Nucleus accumbens (tissue), 56 donors: ENCODE measurements around the gene MS4A15.
"Not testable (repeated sequence)": the region's sequence is repeated elsewhere in the genome, so short reads cannot be mapped to it uniquely, and the experiment has no call there.

Experiments used
- DNase-seq, 56 donors: peaks; one replicate each; lab custom pipeline; 2025; lab: John Stamatoyannopoulos, UW

MS4A15 gene

DNA sequence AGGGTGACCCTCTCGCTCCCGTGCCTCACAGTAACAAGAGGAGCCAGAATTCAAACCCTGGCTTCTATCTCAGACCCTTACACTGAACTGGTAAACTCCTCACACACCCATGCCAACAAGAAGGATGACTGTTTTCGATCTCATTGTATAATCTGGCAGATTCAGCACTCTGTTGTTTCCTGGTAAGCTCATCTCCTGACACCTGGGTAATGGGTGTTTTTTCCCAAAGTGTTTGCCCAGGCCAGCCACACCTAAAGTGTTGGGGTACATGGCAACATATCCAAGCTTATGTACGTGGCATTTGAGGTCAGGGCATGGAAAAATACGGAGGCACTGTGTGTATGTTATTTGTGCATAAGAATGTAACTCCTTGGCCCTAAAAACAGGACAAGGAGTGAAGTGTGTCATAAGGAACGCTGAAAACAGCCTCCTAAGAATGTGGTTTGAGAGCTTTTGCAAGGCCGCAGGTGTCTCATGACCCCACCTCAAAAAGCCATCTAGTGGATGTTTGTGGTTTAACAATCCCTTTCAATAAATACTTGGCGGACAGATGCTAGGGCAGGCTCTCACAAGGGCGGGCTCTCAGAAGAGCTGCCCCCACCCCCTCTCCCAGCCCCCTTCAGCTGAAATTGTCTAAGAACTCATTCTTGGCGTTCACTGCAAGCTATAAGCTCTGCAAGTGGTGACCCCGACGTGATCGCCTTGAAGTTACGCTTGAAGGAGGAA, at the start of gene MS4A15:
MS4A15 (plus strand) TSS at position 561 of the 726 bp plus-strand sequence. CDS start 6,867 bp downstream, outside the sequence.
- no peak for DNase-seq

DNA sequence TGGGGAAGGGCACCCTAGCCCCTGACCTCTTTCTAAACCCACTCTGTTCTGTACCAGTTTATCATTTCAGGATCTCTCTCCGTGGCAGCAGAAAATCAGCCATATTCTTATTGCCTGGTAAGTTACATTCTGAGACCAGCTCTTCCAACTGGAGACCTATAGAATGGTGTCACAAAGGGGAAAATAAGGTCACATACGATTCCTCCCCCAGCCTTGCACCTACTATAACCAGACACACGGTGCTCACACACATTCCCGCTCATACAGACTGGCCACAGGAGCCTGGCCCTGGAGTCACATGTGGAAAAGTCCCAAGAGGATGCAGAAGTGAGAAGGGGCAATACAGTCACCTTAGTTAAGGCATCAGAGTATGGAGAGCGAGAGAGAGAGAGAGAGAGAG, 49.7 kb upstream of the MS4A15 start:
- no peak for DNase-seq

DNA sequence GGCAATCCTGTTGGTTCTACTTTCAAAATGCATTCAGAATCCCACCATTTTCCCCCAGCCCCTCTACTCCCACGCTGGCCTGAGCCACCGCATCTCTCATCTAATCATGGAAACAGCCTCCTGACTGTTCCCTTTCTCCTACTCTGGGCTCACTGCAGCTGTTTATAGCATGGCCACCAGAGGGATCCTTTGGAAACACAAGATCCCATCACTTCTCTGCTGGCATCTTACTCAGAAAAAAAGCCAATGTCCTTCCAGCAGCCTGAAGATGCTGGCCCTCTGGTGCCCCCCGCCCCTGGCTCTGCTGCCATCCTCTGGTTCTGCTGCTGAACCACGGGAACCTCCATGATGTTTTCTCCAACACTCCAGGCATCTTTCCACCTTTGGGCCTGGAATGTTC, 46.2 kb upstream of the MS4A15 start:
- DNase-seq: no peak

DNA sequence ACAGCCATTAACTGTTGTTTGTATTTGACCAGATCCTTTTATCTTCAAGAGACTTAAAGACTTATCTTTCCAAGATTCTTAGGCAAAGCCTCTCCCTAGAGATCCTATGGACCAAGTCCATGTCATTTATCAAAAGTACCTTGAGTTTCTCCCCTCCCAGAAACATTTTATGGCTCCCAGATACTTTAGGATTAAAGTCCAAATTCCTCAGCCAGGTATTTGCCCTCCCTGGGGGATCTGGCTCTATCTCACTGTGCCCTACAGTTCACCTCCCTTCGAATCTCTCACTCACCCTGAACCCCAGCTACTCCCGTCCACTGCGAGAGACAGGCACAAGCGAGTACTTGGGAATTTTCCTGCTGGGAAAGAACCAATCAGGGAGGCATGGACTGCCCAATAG, 45.4 kb upstream of the MS4A15 start:
- no peak for DNase-seq

- not testable (repeated sequence) for DNase-seq
These were observed 43.2 kb upstream of the MS4A15 start for GRCh38 chr11:60713423-60713822.

- no peak for DNase-seq
These were observed 38.7 kb upstream of the MS4A15 start for GRCh38 chr11:60717956-60718355.

- no peak for DNase-seq
These were observed 37.9 kb upstream of the MS4A15 start for GRCh38 chr11:60718524-60719316.

- DNase-seq: no peak
These were observed 37.3 kb upstream of the MS4A15 start for GRCh38 chr11:60719391-60719790.

- no peak for DNase-seq
These were observed 36.2 kb upstream of the MS4A15 start for GRCh38 chr11:60720460-60720859.

- DNase-seq: no peak
These were observed 32.2 kb upstream of the MS4A15 start, which contains the start of gene MS4A18 for GRCh38 chr11:60724420-60724819. Gene MS4A18 (plus strand): TSS chr11:60724720.

GRCh38 chr11:60725592-60725991, 31.1 kb upstream of the MS4A15 start:
- DNase-seq: no peak

DNA sequence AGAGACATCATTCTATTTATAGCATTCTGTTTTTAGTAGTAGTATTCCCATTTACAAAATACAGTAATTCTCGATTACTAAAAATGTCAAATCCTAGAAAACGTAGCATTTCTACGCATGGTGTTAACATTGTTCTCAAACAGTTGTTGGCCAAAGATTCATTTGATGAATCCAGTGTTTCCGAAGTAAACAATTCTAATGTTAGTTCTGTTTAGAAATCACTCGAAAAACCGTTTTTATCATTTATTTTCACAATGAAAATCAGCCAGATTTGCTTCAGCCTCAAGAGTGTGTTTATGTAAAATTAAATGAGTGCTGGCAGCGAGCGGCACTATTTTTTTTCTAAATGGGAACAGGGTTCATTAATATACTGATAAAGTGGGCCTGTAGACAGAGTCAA, 25.1 kb upstream of the MS4A15 start:
- DNase-seq: no peak

DNA sequence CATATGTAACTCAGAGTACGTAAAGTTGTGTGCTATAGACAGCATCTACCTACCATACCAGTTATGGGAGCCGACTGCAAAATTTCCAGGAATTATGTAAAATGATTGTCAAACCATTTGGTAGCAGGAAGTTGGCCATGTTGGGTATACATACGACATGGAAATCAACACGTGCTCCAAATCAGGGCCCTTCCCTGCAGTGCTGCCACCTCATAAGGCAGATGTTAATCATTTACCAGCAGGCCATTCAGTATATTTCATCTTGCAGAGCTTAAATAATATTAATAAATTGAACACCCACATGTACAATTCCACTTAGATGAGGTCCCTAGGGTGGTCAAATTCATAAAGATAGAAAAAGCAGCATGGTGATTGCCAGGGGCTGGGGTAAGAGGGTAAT, 22.4 kb upstream of the MS4A15 start:
- no peak for DNase-seq

DNA sequence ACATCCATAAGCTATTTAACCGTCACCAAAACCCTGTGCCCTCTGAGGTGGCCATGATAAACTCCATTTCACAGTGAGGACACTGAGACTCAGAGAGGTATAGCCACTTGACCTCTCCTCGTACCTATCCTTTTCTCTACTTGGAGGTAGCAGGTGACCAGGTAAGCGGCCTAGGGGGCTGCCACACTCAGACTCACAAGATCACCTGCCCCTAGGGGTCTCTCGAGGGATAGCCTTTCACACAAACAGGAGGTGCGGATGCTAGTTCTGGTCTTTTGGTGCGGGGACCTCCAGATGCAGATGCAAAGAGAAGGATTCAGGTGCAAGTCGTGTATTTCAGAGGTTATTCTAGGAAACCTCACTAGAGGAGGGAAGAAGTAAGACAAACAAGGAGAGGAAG, 17.6 kb upstream of the MS4A15 start:
- no peak for DNase-seq

DNA sequence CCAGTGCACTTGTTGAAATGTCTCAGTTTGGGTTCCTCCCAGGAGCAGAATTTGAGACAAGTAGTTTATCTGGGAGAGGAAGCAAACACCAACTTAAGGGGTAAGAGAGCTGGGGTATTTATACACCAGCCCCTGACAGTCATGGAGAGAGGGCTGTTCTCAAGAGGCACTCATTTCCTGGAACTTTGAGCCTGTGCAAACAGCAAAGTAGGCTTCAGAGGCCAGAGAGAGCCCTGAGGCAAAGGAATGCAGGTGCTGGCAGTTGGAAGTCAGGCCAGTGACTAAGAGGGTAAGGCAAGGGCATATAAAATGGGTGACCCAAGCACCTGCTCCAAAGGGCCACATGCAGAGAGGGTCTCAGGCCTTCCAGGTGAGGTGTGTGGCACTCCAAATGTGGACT, 16.1 kb upstream of the MS4A15 start:
- DNase-seq: no peak

- DNase-seq: no peak
These were observed 15.2 kb upstream of the MS4A15 start for GRCh38 chr11:60741421-60741820.

DNA sequence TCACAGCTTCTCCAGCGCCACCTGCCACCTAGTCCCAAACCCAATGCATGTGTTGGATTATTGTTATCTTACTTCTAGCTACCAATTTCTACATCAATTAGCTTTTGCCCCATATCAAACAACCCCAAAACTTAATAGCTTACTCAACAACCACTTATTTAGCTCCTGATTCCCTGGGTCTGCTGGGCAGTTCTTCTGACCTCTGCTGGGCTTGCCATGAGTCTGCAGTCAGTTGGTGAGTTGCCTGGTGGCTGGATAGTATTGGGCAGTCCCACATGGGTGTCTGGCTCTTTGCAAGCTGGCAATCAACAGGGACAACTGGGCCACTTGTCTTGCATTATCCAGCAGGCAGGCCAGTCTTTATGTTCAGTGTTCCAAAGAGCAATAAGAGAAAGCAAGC, 13.6 kb upstream of the MS4A15 start:
- DNase-seq: no peak

GRCh38 chr11:60744114-60744513, 12.6 kb upstream of the MS4A15 start:
- DNase-seq: no peak

DNA sequence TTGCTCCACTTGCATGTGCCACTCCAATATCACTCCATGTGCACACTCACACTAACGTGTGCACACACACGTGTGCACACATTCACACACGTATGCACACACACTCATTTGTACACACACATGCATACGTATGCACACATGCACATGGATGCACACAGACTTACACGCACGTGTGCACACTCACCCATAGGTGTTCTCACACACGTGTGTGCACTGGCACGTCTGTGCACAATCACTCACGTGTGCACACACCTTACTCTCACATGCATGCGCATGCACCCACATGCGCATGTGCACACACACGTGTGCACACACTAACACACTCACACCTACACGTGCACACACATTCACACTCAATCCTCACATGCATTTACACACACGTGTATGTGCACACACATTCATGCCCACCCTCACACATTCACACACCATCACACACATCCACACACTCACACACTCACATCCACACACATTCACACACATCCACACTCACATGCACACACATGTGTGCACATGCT, 9.3 kb upstream of the MS4A15 start:
- no peak for DNase-seq

DNA sequence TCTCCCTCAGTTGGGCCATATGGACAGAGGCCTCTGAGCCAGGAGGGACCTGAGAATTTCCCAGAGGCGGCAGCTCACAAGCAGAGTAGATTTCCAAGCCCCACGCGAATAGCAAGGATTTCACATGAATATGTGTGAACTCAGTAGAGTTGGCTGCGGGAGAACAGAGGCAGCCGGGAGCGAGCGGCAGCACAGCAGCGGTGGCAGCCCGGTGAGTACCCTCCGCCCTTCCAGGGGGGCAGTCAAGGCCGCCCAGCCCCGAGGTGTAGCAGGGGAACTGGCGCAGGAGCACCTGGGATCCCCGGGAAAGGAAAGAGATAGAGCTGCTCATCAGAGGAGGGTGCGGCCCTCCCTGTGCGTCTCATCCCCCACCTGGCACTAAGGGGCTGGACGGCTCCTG, 8.4 kb upstream of the MS4A15 start:
- DNase-seq: no peak

GRCh38 chr11:60748821-60749220, 7.8 kb upstream of the MS4A15 start:
- no peak for DNase-seq

GRCh38 chr11:60750911-60751310, 5.8 kb upstream of the MS4A15 start:
- DNase-seq: no peak
